ENCODE data around the gene DLG1.

- TF ChIP-seq EZH2 (IDR thresholded peaks at IDR 0.05; ENCODE audit: low read length, missing control alignments): no peak
- TF ChIP-seq CTCF (conservative IDR thresholded peaks at IDR 0.05 in 1 of 2, IDR thresholded peaks at IDR 0.05 in 1 of 2; ENCODE audit: low read depth in 1 of 2, low read length in 2 of 2): no peak
Measured at GRCh38 chr3:197024881-197025735, 273.3 kb downstream of the DLG1 start.

Data from fibroblast of lung (primary cell).